ENCODE results near the gene C17orf67. TPM values are rescaled to one million over a fixed set of nuclear protein-coding genes. Genes with fewer than 3 reads are reported as not detected.

Gene C17orf67
- total RNA-seq, 4 donors from 2014 or later, result 1.4 to 27.4 (median 9.4) TPM; not detected in 1

DNA sequence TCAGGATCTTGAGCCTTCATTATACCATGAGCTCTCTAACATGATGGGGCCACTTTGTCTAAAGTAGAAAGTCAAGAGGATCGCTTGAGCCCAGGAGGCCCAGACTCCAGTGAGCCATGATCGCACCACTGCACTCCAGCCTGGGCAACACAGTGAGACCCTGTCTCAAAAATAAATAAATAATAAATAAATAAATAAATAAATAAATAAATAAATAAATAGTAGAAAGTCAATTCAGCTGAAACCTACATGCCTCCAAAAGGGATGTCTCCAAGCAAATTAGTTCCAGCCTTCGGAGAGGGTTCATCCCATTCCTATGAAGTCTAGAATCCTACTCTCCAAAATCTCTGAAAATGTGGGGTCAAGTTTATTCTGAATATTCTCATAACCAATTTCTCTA, 26.0 kb downstream of the C17orf67 start:
- intact Hi-C loops (cut with DNase I; ENCODE audit: low total_unique reads), result no loop called here
- no peak overlapping the region for H3K27ac ChIP-seq
- H3K27me3 ChIP-seq, result no peaks in the 10 kb centered on the region
- H3K4me3 ChIP-seq, result no peak overlapping the region
- H3K36me3 ChIP-seq, result no peaks in the 10 kb centered on the region
- H3K4me1 ChIP-seq, result no peaks in the 10 kb centered on the region
- no peaks in the 10 kb centered on the region for H3K9me3 ChIP-seq
- DNase-seq, result no peak
- TF ChIP-seq, protein P1, sequence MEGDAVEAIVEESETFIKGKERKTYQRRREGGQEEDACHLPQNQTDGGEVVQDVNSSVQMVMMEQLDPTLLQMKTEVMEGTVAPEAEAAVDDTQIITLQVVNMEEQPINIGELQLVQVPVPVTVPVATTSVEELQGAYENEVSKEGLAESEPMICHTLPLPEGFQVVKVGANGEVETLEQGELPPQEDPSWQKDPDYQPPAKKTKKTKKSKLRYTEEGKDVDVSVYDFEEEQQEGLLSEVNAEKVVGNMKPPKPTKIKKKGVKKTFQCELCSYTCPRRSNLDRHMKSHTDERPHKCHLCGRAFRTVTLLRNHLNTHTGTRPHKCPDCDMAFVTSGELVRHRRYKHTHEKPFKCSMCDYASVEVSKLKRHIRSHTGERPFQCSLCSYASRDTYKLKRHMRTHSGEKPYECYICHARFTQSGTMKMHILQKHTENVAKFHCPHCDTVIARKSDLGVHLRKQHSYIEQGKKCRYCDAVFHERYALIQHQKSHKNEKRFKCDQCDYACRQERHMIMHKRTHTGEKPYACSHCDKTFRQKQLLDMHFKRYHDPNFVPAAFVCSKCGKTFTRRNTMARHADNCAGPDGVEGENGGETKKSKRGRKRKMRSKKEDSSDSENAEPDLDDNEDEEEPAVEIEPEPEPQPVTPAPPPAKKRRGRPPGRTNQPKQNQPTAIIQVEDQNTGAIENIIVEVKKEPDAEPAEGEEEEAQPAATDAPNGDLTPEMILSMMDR (IDR thresholded peaks at IDR 0.05), result no peak
- TF ChIP-seq POLR2A (IDR thresholded peaks at IDR 0.05), result no peak

DNA sequence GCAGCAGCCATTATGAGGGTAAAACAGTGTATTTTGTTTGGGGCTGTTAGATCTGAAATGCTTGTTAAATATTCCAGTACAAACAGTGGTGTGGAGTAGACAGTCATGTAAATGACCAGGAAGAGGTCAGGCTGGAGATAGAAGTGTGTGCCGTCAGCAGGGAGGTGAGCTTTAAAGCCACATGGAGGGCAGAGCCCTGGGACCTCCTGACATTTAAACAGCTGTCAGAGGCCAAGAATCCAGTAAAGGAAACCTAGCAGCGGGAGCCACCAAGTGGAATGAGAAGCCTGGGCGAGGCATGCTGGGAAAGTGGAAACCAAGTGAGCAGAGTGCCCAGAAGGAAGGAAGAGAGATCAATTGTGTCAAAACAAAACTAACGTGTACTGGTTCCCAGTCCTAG, 26.8 kb downstream of the C17orf67 start:
- H3K27ac ChIP-seq, result no peak overlapping the region
- TF ChIP-seq, protein P1 (IDR thresholded peaks at IDR 0.05), result no peak
- no peak for TF ChIP-seq POLR2A (IDR thresholded peaks at IDR 0.05)
- DNase-seq, result no peak
- no peaks in the 10 kb centered on the region for H3K27me3 ChIP-seq
- no peaks in the 10 kb centered on the region for H3K4me1 ChIP-seq
- H3K4me3 ChIP-seq, result no peak overlapping the region
- no peaks in the 10 kb centered on the region for H3K9me3 ChIP-seq
- intact Hi-C loops (cut with DNase I; ENCODE audit: low total_unique reads), result no loop called here
- H3K36me3 ChIP-seq, result no peaks in the 10 kb centered on the region

DNA sequence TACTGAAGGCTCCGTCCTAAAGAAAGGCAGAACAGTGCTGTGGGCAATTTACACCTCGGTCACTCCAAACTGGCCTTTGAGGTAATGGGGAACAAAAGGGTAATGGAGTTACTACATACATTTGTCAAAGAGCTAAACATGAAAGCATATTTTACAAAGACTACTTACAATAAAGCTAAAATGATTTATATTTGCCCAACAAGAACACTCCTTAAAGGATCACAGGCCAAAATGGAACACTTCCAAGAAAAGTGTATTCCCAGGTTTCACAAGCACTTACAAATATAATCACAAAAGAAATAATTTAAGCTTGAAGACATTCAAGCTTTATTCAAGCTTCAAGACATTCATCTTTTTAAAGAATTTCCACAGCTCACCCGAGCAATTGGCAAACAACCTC, 29.3 kb downstream of the C17orf67 start:
- TF ChIP-seq, protein P1 (IDR thresholded peaks at IDR 0.05), result no peak
- TF ChIP-seq POLR2A (IDR thresholded peaks at IDR 0.05), result no peak
- no peaks in the 10 kb centered on the region for H3K36me3 ChIP-seq
- DNase-seq, result no peak
- H3K4me3 ChIP-seq, result no peak overlapping the region
- intact Hi-C loops (cut with DNase I; ENCODE audit: low total_unique reads), result no loop called here
- no peaks in the 10 kb centered on the region for H3K9me3 ChIP-seq
- H3K27me3 ChIP-seq, result no peaks in the 10 kb centered on the region
- no peak overlapping the region for H3K27ac ChIP-seq
- H3K4me1 ChIP-seq, result no peaks in the 10 kb centered on the region

DNA sequence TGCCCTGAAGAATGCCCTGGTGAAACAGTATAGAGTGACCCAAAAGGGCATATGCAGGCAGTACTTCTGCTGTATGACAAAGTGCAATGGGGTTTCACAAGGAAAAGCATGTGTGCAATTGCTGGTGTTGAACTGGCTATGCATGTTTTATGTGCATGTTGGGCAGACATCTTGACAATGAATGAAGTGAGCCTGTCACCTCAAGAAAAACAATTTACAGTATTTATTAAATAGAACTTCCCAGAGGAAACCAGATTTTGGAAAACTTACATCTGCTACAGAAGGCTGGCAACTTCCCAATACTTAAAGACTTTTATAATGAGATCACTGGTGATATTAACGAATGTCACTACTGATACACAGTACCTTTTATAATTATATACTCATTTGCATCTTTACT, 30.6 kb downstream of the C17orf67 start:
- no peak for TF ChIP-seq POLR2A (IDR thresholded peaks at IDR 0.05)
- TF ChIP-seq, protein P1 (IDR thresholded peaks at IDR 0.05), result no peak
- intact Hi-C loops (cut with DNase I; ENCODE audit: low total_unique reads), result no loop called here
- DNase-seq, result no peak
- H3K4me3 ChIP-seq, result no peak overlapping the region
- no peaks in the 10 kb centered on the region for H3K9me3 ChIP-seq
- H3K27ac ChIP-seq, result no peak overlapping the region
- no peaks in the 10 kb centered on the region for H3K27me3 ChIP-seq
- H3K4me1 ChIP-seq, result no peaks in the 10 kb centered on the region
- H3K36me3 ChIP-seq, result no peaks in the 10 kb centered on the region

DNA sequence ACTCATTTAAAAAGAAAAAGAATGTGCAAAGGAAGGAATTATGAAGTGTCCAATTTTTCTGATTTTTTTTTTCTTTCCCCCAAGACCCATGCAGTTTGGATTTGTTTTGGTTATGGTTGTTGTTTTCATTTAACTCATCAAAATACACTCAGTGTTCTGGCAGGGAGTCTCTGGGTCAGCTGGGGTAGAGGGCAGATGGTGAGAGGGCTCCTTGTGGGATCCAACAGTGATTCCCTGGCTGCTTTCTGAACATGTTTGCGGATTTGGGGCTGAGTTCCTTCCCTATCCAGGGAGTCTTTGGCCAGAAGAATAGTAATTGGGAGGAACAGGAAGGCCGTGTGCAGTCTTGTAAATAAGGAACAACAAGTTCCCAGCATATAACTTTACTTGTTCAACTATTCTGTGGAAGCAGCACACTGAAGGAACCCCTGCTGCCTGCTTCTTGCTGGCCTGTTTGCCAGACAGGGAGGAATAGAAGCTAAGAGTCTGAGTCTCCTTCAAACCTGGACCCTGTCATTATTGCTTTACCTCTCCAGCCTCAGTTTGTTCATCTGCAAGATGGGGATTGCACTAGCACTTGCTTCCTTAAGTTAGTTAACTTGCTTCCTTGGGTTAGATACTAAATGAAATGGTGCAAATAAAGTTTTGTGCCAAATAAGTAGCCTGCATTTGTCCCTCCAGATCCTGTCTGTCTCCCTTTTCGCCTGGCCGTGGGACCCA, 32.1 kb downstream of the C17orf67 start:
- intact Hi-C loops (cut with DNase I; ENCODE audit: low total_unique reads), result no loop called here

More for the DNA sequence above, 32.1 kb downstream of the C17orf67 start:
- Histone ChIP-seq H3K9me3 (no peaks in the 10 kb centered on the region), H3K27me3 (no peaks in the 10 kb centered on the region), H3K27ac (no peak overlapping the region), H3K4me3 (no peak overlapping the region), H3K36me3 (no peaks in the 10 kb centered on the region), H3K4me1 (no peaks in the 10 kb centered on the region)
- no peak for DNase-seq
- TF ChIP-seq, protein P1 (IDR thresholded peaks at IDR 0.05), result no peak
- no peak for TF ChIP-seq POLR2A (IDR thresholded peaks at IDR 0.05)

Measured in uterus (tissue), 4 donors.